ENCODE results near the gene RALA.
A peak's percentile ranks its signal among the peaks of the same experiment; 100 is the strongest.

Gene RALA

GRCh38 chr7:39621261-39621660, 2.1 kb upstream of the RALA start:
- no peak overlapping the region for H3K4me3 Mint-ChIP-seq

DNA sequence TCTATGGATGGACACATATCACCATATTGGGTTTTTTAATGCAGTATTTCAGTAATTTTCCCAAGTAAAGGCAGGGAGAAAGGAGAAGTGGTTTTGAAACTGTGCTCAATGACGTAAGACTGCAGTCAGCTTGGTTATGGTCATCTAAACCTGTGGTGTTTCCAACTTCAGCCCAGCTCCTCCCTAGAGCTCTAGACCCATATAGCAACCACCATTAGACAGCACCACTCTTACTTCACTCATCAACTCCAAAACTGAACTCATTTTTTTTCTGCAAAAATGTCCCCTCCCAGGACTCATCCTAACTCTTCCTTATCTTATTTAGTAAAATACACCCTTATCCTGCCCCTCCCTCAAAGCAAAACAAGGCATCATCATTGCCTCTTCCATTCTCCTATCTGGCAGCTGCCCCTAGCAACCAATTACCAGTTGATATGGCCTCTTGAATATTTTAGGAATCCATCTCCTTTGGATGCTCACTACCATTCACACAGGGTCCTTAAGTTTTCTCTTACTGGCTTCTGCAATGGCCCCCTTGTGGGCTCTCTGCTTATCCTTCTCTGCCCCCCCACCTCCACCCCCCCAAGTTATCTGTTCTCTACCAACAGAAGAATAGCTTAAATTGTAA, 1.5 kb upstream of the RALA start:
- Mint-ChIP-seq H3K9me3 (no peaks in the 10 kb centered on the region), H3K4me1 (ENCODE audit: low read depth) (peaks cover 28% of the 10 kb centered on the region), H3K27ac (no peak overlapping the region), H3K4me3 (peak overlapping the region; percentile 85), H3K36me3 (ENCODE audit: low read depth) (peaks cover 10% of the 10 kb centered on the region), H3K27me3 (ENCODE audit: low read depth) (peaks cover 2% of the 10 kb centered on the region)
- no peak for DNase-seq (ENCODE audit: low spot score)

More at GRCh38 chr7:39621261-39621660, 2.1 kb upstream of the RALA start:
- no peak overlapping the region for H3K27ac Mint-ChIP-seq
- H3K9me3 Mint-ChIP-seq, result no peaks in the 10 kb centered on the region
- peaks cover 6% of the 10 kb centered on the region for H3K27me3 Mint-ChIP-seq (ENCODE audit: low read depth)
- peaks cover 10% of the 10 kb centered on the region for H3K36me3 Mint-ChIP-seq (ENCODE audit: low read depth)
- no peak for DNase-seq (ENCODE audit: low spot score)
- peaks cover 25% of the 10 kb centered on the region for H3K4me1 Mint-ChIP-seq (ENCODE audit: low read depth)

GRCh38 chr7:39622609-39623008, 763 bp upstream of the RALA start:
- H3K27ac Mint-ChIP-seq, result peak overlapping the region; percentile 90
- H3K4me3 Mint-ChIP-seq, result peak overlapping the region; percentile 85
- peaks cover 2% of the 10 kb centered on the region for H3K27me3 Mint-ChIP-seq (ENCODE audit: low read depth)
- DNase-seq (ENCODE audit: low spot score), result no peak
- peaks cover 28% of the 10 kb centered on the region for H3K4me1 Mint-ChIP-seq (ENCODE audit: low read depth)
- no peaks in the 10 kb centered on the region for H3K9me3 Mint-ChIP-seq
- H3K36me3 Mint-ChIP-seq (ENCODE audit: low read depth), result peaks cover 10% of the 10 kb centered on the region

- Mint-ChIP-seq H3K4me1 (ENCODE audit: low read depth) (peaks cover 35% of the 10 kb centered on the region), H3K4me3 (peak overlapping the region; percentile 94)
Measured at GRCh38 chr7:39623732-39624441, 515 bp downstream of the RALA start.

GRCh38 chr7:39624442-39624807, 1.1 kb downstream of the RALA start:
- Mint-ChIP-seq H3K36me3 (ENCODE audit: low read depth) (peaks cover 11% of the 10 kb centered on the region), H3K9me3 (no peaks in the 10 kb centered on the region), H3K4me1 (ENCODE audit: low read depth) (peaks cover 37% of the 10 kb centered on the region), H3K27ac (peak overlapping the region; percentile 94), H3K4me3 (peak overlapping the region; percentile 94), H3K27me3 (ENCODE audit: low read depth) (no peaks in the 10 kb centered on the region)
- no peak for DNase-seq (ENCODE audit: low spot score)

More at GRCh38 chr7:39623732-39624441, 515 bp downstream of the RALA start:
- peak overlapping the region; percentile 94 for H3K27ac Mint-ChIP-seq
- no peak for DNase-seq (ENCODE audit: low spot score)
- no peaks in the 10 kb centered on the region for H3K27me3 Mint-ChIP-seq (ENCODE audit: low read depth)
- H3K9me3 Mint-ChIP-seq, result no peaks in the 10 kb centered on the region
- H3K36me3 Mint-ChIP-seq (ENCODE audit: low read depth), result peaks cover 10% of the 10 kb centered on the region

DNA sequence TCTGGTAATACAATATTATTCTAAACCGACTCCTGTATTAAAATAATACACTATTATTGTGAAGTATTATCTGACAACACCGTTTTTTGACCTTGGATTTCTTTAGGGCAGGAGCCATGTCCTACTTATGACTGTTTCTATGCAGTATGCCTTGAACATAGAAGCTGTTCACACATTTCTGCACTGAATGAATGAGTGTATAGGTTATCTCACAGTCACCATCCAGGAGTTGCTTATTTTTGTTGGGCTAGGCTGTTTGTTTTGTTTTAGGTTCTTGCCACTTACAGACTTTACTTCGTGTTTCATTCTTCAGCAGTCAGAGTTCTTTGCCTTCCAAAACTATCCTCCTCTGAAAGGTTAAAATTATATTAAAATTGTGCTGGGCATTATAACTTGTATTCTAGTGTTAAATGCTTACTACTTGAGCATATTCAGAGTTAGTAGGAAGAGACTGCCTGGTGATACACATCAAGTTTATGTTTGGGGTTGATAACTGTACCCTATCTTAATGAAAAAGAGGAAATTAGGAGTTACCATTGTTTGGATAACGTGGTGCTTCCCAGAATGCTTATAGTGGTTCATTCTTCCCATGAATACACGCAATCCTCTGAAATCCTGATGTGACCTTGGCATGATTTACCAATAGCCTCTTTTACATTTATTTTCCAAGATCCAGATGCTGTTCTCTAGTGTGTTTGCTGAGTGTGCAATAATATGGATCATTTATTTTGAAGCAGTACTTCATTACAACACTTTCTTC, 1.7 kb downstream of the RALA start:
- Mint-ChIP-seq H3K27ac (no peak overlapping the region), H3K4me1 (ENCODE audit: low read depth) (peaks cover 37% of the 10 kb centered on the region), H3K36me3 (ENCODE audit: low read depth) (peaks cover 13% of the 10 kb centered on the region), H3K4me3 (peak overlapping the region; percentile 94), H3K9me3 (no peaks in the 10 kb centered on the region), H3K27me3 (ENCODE audit: low read depth) (no peaks in the 10 kb centered on the region)
- DNase-seq (ENCODE audit: low spot score), result no peak

DNA sequence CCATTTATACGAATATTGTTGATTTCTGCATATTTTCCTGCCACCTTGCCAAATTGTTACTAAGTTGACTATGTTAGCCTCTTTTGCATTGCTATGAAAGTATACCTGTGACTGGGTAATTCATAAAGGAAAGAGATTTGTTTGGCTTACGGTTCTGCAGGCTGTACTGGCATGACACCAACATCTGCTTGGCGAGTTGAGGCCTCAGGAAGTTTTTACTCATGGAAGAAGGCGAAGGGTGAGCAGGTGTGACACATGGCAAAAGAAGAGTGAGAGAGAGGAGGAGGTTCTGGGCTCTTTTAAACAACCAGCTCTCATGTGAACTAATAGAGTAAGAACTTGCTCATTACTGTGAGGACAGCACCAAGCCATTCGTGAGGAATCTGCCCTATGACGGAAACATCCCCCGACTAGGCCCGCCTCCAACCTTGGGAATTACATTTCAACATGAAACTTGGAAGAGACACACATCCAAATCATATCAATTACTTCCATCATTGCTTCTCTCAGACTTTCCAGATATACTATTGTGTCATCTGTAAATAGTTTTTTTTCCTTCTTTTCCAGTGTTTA, 8.4 kb downstream of the RALA start:
- Mint-ChIP-seq H3K9me3 (no peaks in the 10 kb centered on the region), H3K27ac (no peak overlapping the region), H3K36me3 (ENCODE audit: low read depth) (peaks cover 38% of the 10 kb centered on the region), H3K4me1 (ENCODE audit: low read depth) (peaks cover 44% of the 10 kb centered on the region), H3K4me3 (no peak overlapping the region), H3K27me3 (ENCODE audit: low read depth) (no peaks in the 10 kb centered on the region)
- no peak for DNase-seq (ENCODE audit: low spot score)

- H3K27me3 Mint-ChIP-seq (ENCODE audit: low read depth), result no peaks in the 10 kb centered on the region
- peak overlapping the region; percentile 66 for H3K4me3 Mint-ChIP-seq
- H3K27ac Mint-ChIP-seq, result peak overlapping the region; percentile 84
- peaks cover 38% of the 10 kb centered on the region for H3K36me3 Mint-ChIP-seq (ENCODE audit: low read depth)
- H3K4me1 Mint-ChIP-seq (ENCODE audit: low read depth), result peaks cover 42% of the 10 kb centered on the region
- no peak for DNase-seq (ENCODE audit: low spot score)
- H3K9me3 Mint-ChIP-seq, result no peaks in the 10 kb centered on the region
Measured at GRCh38 chr7:39633563-39634477, 10.4 kb downstream of the RALA start.

DNA sequence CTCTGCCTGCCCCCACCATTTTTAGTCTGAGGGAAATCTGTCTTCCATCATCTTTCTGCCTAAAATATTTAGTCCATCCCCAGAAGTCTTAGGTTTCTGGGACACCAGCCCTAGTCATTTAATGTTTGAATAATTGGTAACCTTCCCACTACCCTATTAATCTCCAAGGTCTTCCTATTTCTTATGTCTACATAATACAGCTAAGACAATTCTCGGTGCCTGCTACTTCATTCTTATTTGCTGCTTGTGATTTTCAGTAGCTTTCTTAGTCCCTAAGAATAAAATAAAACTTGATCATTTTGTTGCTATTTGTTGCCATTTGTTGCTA, 11.1 kb downstream of the RALA start:
- DNase-seq (ENCODE audit: low spot score), result no peak
- Mint-ChIP-seq H3K27ac (peak overlapping the region; percentile 84), H3K9me3 (no peaks in the 10 kb centered on the region), H3K4me1 (ENCODE audit: low read depth) (peaks cover 42% of the 10 kb centered on the region), H3K36me3 (ENCODE audit: low read depth) (peaks cover 41% of the 10 kb centered on the region), H3K4me3 (peak overlapping the region; percentile 66), H3K27me3 (ENCODE audit: low read depth) (no peaks in the 10 kb centered on the region)

GRCh38 chr7:39637400-39637799, 14.0 kb downstream of the RALA start:
- no peaks in the 10 kb centered on the region for H3K27me3 Mint-ChIP-seq (ENCODE audit: low read depth)
- no peak overlapping the region for H3K4me3 Mint-ChIP-seq
- H3K9me3 Mint-ChIP-seq, result no peaks in the 10 kb centered on the region
- H3K27ac Mint-ChIP-seq, result no peak overlapping the region
- H3K36me3 Mint-ChIP-seq (ENCODE audit: low read depth), result peaks cover 29% of the 10 kb centered on the region
- peaks cover 49% of the 10 kb centered on the region for H3K4me1 Mint-ChIP-seq (ENCODE audit: low read depth)
- no peak for DNase-seq (ENCODE audit: low spot score)

- Mint-ChIP-seq H3K27me3 (ENCODE audit: low read depth) (no peaks in the 10 kb centered on the region), H3K4me1 (ENCODE audit: low read depth) (peaks cover 45% of the 10 kb centered on the region), H3K9me3 (no peaks in the 10 kb centered on the region), H3K36me3 (ENCODE audit: low read depth) (peaks cover 25% of the 10 kb centered on the region), H3K27ac (no peak overlapping the region), H3K4me3 (no peak overlapping the region)
- no peak for DNase-seq (ENCODE audit: low spot score)
Measured at GRCh38 chr7:39637963-39638485, 14.7 kb downstream of the RALA start.

- peaks cover 19% of the 10 kb centered on the region for H3K4me1 Mint-ChIP-seq (ENCODE audit: low read depth)
- DNase-seq (ENCODE audit: low spot score), result no peak
- H3K27ac Mint-ChIP-seq, result no peak overlapping the region
- H3K36me3 Mint-ChIP-seq (ENCODE audit: low read depth), result peaks cover 8% of the 10 kb centered on the region
- no peaks in the 10 kb centered on the region for H3K9me3 Mint-ChIP-seq
- H3K4me3 Mint-ChIP-seq, result no peak overlapping the region
- no peaks in the 10 kb centered on the region for H3K27me3 Mint-ChIP-seq (ENCODE audit: low read depth)
Measured at GRCh38 chr7:39642896-39643295, 19.5 kb downstream of the RALA start.

DNA sequence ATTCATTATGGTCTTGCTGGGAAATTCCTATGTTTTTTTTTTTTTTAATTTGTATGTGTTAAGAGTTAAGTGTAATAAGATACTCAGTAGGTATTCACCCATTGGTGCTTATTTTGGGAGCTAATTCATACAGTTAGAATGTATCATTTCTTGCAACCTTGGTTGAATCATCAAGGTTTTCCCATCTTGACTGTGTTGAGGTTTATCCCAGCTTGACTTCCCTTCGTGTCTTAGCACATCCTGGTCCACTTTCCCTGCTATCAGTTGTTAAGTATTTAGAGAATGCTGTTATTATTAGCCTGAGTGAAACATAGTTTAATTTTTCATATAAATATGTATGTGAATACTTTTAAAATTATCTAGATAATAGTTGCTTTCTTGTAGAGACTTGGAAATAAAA, 20.8 kb downstream of the RALA start:
- DNase-seq (ENCODE audit: low spot score), result no peak
- Mint-ChIP-seq H3K27ac (no peak overlapping the region), H3K36me3 (ENCODE audit: low read depth) (peaks cover 5% of the 10 kb centered on the region), H3K4me1 (ENCODE audit: low read depth) (peaks cover 19% of the 10 kb centered on the region), H3K9me3 (no peaks in the 10 kb centered on the region), H3K27me3 (ENCODE audit: low read depth) (no peaks in the 10 kb centered on the region), H3K4me3 (no peak overlapping the region)
